PFSK-1 (cell line): Measurements from ENCODE around the gene IL10RB.

Experiments
- POLR2AphosphoS5 ChIP-seq: IDR thresholded peaks from 2 replicates; pipeline ENCODE4 v1.6.1; 2012; ENCODE audit warnings: low read depth, mild to moderate bottlenecking, control low read depth, low read length, moderate library complexity
- TAF1 ChIP-seq: IDR thresholded peaks from 2 replicates; pipeline ENCODE4 v1.6.1; 2012; ENCODE audit warnings: low read length, control low read depth, borderline replicate concordance; ENCODE audit not compliant: insufficient read depth

GRCh38 chr21:33300701-33301631 lies 34.8 kb downstream of the IL10RB start:
- TF ChIP-seq TAF1 (no peak), POLR2AphosphoS5 (0 out of 2 replicates have a peak, but pooled peaks have one; percentile 32)
